DOHH2 (cell line): ENCODE results near the gene ZNF577.
"Not testable (repeated sequence)": the region's sequence is repeated elsewhere in the genome, so short reads cannot be mapped to it uniquely, and the experiment has no call there.

Experiments used
- H3F3A ChIP-seq: fragments of 200-600 bp; sonication (generic), shearing (Covaris generic); 2 replicates; pipeline ENCODE4 v1.6.0; 2016; ENCODE audit warnings: antibody characterized with exemption, mild to moderate bottlenecking; ENCODE audit not compliant: control insufficient read depth, insufficient read depth
- H3K27ac ChIP-seq: fragments of 200-600 bp; sonication (generic); 2 replicates; pipeline ENCODE4 v1.5.1; 2014; ENCODE audit warnings: low read depth, mild to moderate bottlenecking, low read length, moderate library complexity
- H3K27me3 ChIP-seq: fragments of 200-600 bp; sonication (generic); 2 replicates; pipeline ENCODE4 v1.6.1; 2014; ENCODE audit warnings: mild to moderate bottlenecking, low read length, mixed read lengths; ENCODE audit not compliant: control insufficient read depth
- H3K36me3 ChIP-seq: fragments of 200-600 bp; sonication (generic); 2 replicates; pipeline ENCODE4 v1.6.1; 2014; ENCODE audit warnings: mild to moderate bottlenecking, low read length, moderate library complexity, mixed read lengths; ENCODE audit not compliant: control insufficient read depth
- H3K4me1 ChIP-seq: fragments of 200-600 bp; sonication (generic); 2 replicates; pipeline ENCODE4 v1.6.1; 2014; ENCODE audit warnings: mild to moderate bottlenecking, low read length, mixed read lengths; ENCODE audit not compliant: control insufficient read depth
- H3K4me2 ChIP-seq: fragments of 200-600 bp; sonication (generic); 2 replicates; pipeline ENCODE4 v1.6.0; 2014; ENCODE audit warnings: mild to moderate bottlenecking, low read length, moderate library complexity
- H3K4me3 ChIP-seq: fragments of 200-600 bp; sonication (generic); 2 replicates; pipeline ENCODE4 v1.5.1; 2014; ENCODE audit warnings: mild to moderate bottlenecking, low read length, mixed read lengths
- H3K79me2 ChIP-seq: fragments of 200-600 bp; sonication (generic); 2 replicates; pipeline ENCODE4 v1.6.1; 2014; ENCODE audit warnings: mild to moderate bottlenecking, low read length, mixed read lengths; ENCODE audit not compliant: control insufficient read depth
- H3K9me2 ChIP-seq: fragments of 200-600 bp; sonication (generic); replicated peaks from 2 replicates; pipeline ENCODE4 v1.6.1; 2014; ENCODE audit warnings: mild to moderate bottlenecking, low read length, mixed read lengths; ENCODE audit not compliant: control insufficient read depth
- H3K9me3 ChIP-seq: fragments of 200-600 bp; sonication (generic); 2 replicates; pipeline ENCODE4 v1.6.1; 2014; ENCODE audit warnings: antibody characterized with exemption, low read length, mixed read lengths; ENCODE audit not compliant: control insufficient read depth, insufficient read depth
- H4K20me1 ChIP-seq: fragments of 200-600 bp; sonication (generic); 2 replicates; pipeline ENCODE4 v1.6.0; 2014; ENCODE audit warnings: low read depth, mild to moderate bottlenecking, antibody characterized with exemption, low read length, moderate library complexity; ENCODE audit not compliant: control insufficient read depth, insufficient read depth
- CTCF ChIP-seq: fragments of 200-600 bp; sonication (generic); IDR thresholded peaks from one replicate; pipeline ENCODE4 v1.5.1; 2014; ENCODE audit warnings: antibody characterized with exemption, mild to moderate bottlenecking, low read depth, low read length; ENCODE audit not compliant: poor library complexity, severe bottlenecking
- EZH2phosphoT487 ChIP-seq: fragments of 200-600 bp; sonication (generic); IDR thresholded peaks from 2 replicates; pipeline ENCODE4 v1.6.1; 2017; ENCODE audit warnings: borderline replicate concordance, mild to moderate bottlenecking, antibody characterized with exemption, low read length, moderate library complexity, mixed read lengths

The ZNF577 gene

GRCh38 chr19:51919606-51920005, 31.9 kb upstream of the ZNF577 start:
- TF ChIP-seq EZH2phosphoT487 (no peak), CTCF (no peak)
- no peaks in the 10 kb centered on the region for H3K27me3 ChIP-seq
- peaks cover 66% of the 10 kb centered on the region for H3K9me3 ChIP-seq
- no peaks in the 10 kb centered on the region for H3K79me2 ChIP-seq
- H3K4me2 ChIP-seq = no peak overlapping the region
- no peaks in the 10 kb centered on the region for H3F3A ChIP-seq
- peaks cover 6% of the 10 kb centered on the region for H3K4me1 ChIP-seq
- no peaks in the 10 kb centered on the region for H3K9me2 ChIP-seq
- H3K4me3 ChIP-seq = no peak overlapping the region
- H4K20me1 ChIP-seq = no peaks in the 10 kb centered on the region
- no peak overlapping the region for H3K27ac ChIP-seq
- H3K36me3 ChIP-seq = no peaks in the 10 kb centered on the region

- Histone ChIP-seq H3F3A (no peaks in the 10 kb centered on the region), H3K4me3 (no peak overlapping the region)
Measured at GRCh38 chr19:51916167-51916566, 28.4 kb upstream of the ZNF577 start.

GRCh38 chr19:51915324-51915867, 27.6 kb upstream of the ZNF577 start:
- H4K20me1 ChIP-seq = no peaks in the 10 kb centered on the region
- H3K36me3 ChIP-seq = no peaks in the 10 kb centered on the region
- H3K9me2 ChIP-seq = no peaks in the 10 kb centered on the region
- H3K79me2 ChIP-seq = no peaks in the 10 kb centered on the region
- peaks cover 6% of the 10 kb centered on the region for H3K4me1 ChIP-seq
- TF ChIP-seq EZH2phosphoT487 (no peak), CTCF (no peak)
- no peaks in the 10 kb centered on the region for H3K27me3 ChIP-seq
- H3K4me2 ChIP-seq = no peak overlapping the region
- H3F3A ChIP-seq = no peaks in the 10 kb centered on the region
- H3K4me3 ChIP-seq = no peak overlapping the region
- peaks cover 39% of the 10 kb centered on the region for H3K9me3 ChIP-seq
- H3K27ac ChIP-seq = no peak overlapping the region

More at GRCh38 chr19:51916167-51916566, 28.4 kb upstream of the ZNF577 start:
- no peaks in the 10 kb centered on the region for H3K36me3 ChIP-seq
- no peak overlapping the region for H3K4me2 ChIP-seq
- peaks cover 46% of the 10 kb centered on the region for H3K9me3 ChIP-seq
- no peaks in the 10 kb centered on the region for H3K79me2 ChIP-seq
- TF ChIP-seq EZH2phosphoT487 = no peak
- TF ChIP-seq CTCF = no peak
- no peaks in the 10 kb centered on the region for H3K27me3 ChIP-seq
- no peak overlapping the region for H3K27ac ChIP-seq
- no peaks in the 10 kb centered on the region for H3K9me2 ChIP-seq
- no peaks in the 10 kb centered on the region for H4K20me1 ChIP-seq
- peaks cover 6% of the 10 kb centered on the region for H3K4me1 ChIP-seq

GRCh38 chr19:51907981-51908380, 20.2 kb upstream of the ZNF577 start:
- not testable (repeated sequence) for H3K4me2 ChIP-seq, H3K36me3 ChIP-seq, H3K79me2 ChIP-seq, H3K27me3 ChIP-seq, H3K27ac ChIP-seq, H3K9me2 ChIP-seq, H3F3A ChIP-seq, H3K4me1 ChIP-seq, H4K20me1 ChIP-seq, H3K4me3 ChIP-seq
- H3K9me3 ChIP-seq = peaks cover 20% of the 10 kb centered on the region

GRCh38 chr19:51906108-51906507, 18.4 kb upstream of the ZNF577 start:
- H3K9me2 ChIP-seq, H3K4me3 ChIP-seq, H3K27ac ChIP-seq, H3K79me2 ChIP-seq, H3K4me2 ChIP-seq, H4K20me1 ChIP-seq, H3K4me1 ChIP-seq, H3F3A ChIP-seq, H3K36me3 ChIP-seq, H3K27me3 ChIP-seq: not testable (repeated sequence)
- H3K9me3 ChIP-seq = peaks cover 22% of the 10 kb centered on the region

GRCh38 chr19:51905639-51906038, 17.9 kb upstream of the ZNF577 start:
- not testable (repeated sequence) for H3K27ac ChIP-seq, H3K36me3 ChIP-seq, H3K4me3 ChIP-seq, H3K79me2 ChIP-seq, H3F3A ChIP-seq, H3K4me1 ChIP-seq, H3K9me2 ChIP-seq, H3K4me2 ChIP-seq, H4K20me1 ChIP-seq, H3K27me3 ChIP-seq
- peaks cover 22% of the 10 kb centered on the region for H3K9me3 ChIP-seq
